SU-DHL-6 (cell line): ENCODE results near the gene ASPRV1.
"Not testable (repeated sequence)": the region's sequence is repeated elsewhere in the genome, so short reads cannot be mapped to it uniquely, and the experiment has no call there.

ENCODE experiments used
- H2AFZ ChIP-seq: fragments of 200-600 bp; sonication (generic); 2 replicates; pipeline ENCODE4 v1.6.1; 2014; ENCODE audit warnings: low read depth, mild to moderate bottlenecking, moderate library complexity, mixed read lengths, antibody characterized with exemption, low read length; ENCODE audit not compliant: severe bottlenecking
- H3F3A ChIP-seq: fragments of 200-600 bp; shearing (Covaris generic); 2 replicates; pipeline ENCODE4 v1.6.0; 2016; ENCODE audit warnings: antibody characterized with exemption, mild to moderate bottlenecking; ENCODE audit not compliant: insufficient read depth
- H3K27ac ChIP-seq: fragments of 200-600 bp; sonication (generic); 2 replicates; pipeline ENCODE4 v1.5.1; 2016; ENCODE audit warnings: low read depth, mild to moderate bottlenecking, low read length, moderate library complexity, mixed read lengths
- H3K27me3 ChIP-seq: fragments of 200-600 bp; sonication (generic), shearing (Covaris generic); 2 replicates; pipeline ENCODE4 v1.6.0; 2014; ENCODE audit warnings: mild to moderate bottlenecking, low read length
- H3K36me3 ChIP-seq: fragments of 200-600 bp; sonication (generic); 2 replicates; pipeline ENCODE4 v1.6.1; 2014; ENCODE audit warnings: mild to moderate bottlenecking, low read length, mixed read lengths
- H3K4me2 ChIP-seq: fragments of 300-600, 200-600 bp; shearing (Covaris generic), sonication (generic); 2 replicates; pipeline ENCODE4 v1.6.0; 2014; ENCODE audit warnings: low read length, low read depth, mild to moderate bottlenecking; ENCODE audit not compliant: poor library complexity, severe bottlenecking
- H3K4me3 ChIP-seq: fragments of 200-600 bp; sonication (generic); 2 replicates; pipeline ENCODE4 v1.5.1; 2014; ENCODE audit warnings: antibody characterized with exemption, low read length, mild to moderate bottlenecking, mixed read lengths; ENCODE audit not compliant: insufficient read depth, poor library complexity, severe bottlenecking
- H3K79me2 ChIP-seq: fragments of 200-600 bp; sonication (generic); 2 replicates; pipeline ENCODE4 v1.6.1; 2014; ENCODE audit warnings: mild to moderate bottlenecking, low read length, moderate library complexity; ENCODE audit not compliant: insufficient read depth
- H3K9ac ChIP-seq: fragments of 200-600 bp; sonication (generic); 2 replicates; pipeline ENCODE4 v1.7.0; 2014; ENCODE audit warnings: mild to moderate bottlenecking, low read length
- H3K9me2 ChIP-seq: fragments of 200-600 bp; sonication (generic); replicated peaks from 2 replicates; pipeline ENCODE4 v1.6.1; 2014; ENCODE audit warnings: low read length; ENCODE audit not compliant: insufficient read depth
- H3K9me3 ChIP-seq: fragments of 200-600 bp; sonication (generic); 2 replicates; pipeline ENCODE4 v1.6.1; 2014; ENCODE audit warnings: low read length, mixed read lengths; ENCODE audit not compliant: insufficient read depth
- H4K20me1 ChIP-seq: fragments of 200-600 bp; sonication (generic); 2 replicates; pipeline ENCODE4 v1.6.1; 2014; ENCODE audit warnings: low read depth, mild to moderate bottlenecking, antibody characterized with exemption, low read length, moderate library complexity, mixed read lengths
- CTCF ChIP-seq: fragments of 200-600 bp; sonication (generic); IDR thresholded peaks from one replicate; pipeline ENCODE4 v1.5.1; 2017; ENCODE audit warnings: antibody characterized with exemption, mild to moderate bottlenecking, low read length, moderate library complexity; ENCODE audit not compliant: insufficient read depth, poor library complexity, severe bottlenecking
- EZH2phosphoT487 ChIP-seq: fragments of 200-600 bp; sonication (generic), shearing (Covaris generic); conservative IDR thresholded peaks from 2 replicates; pipeline ENCODE4 v1.6.1; 2018; ENCODE audit warnings: mild to moderate bottlenecking, antibody characterized with exemption, low read length, moderate library complexity, mixed read lengths

The ASPRV1 gene

GRCh38 chr2:69952336-69953115, 8.9 kb downstream of the ASPRV1 start:
- Histone ChIP-seq H3K4me3 (no peak overlapping the region), H3K79me2 (no peaks in the 10 kb centered on the region), H3F3A (no peaks in the 10 kb centered on the region), H3K27ac (no peak overlapping the region), H4K20me1 (no peaks in the 10 kb centered on the region), H3K9me2 (no peaks in the 10 kb centered on the region), H3K27me3 (no peaks in the 10 kb centered on the region), H3K9me3 (no peaks in the 10 kb centered on the region), H3K9ac (no peak overlapping the region), H2AFZ (peak overlapping the region; percentile 19), H3K4me2 (no peak overlapping the region), H3K36me3 (no peaks in the 10 kb centered on the region)
- no peak for TF ChIP-seq EZH2phosphoT487
- TF ChIP-seq CTCF = no peak

- not testable (repeated sequence) for H3K27me3 ChIP-seq, H2AFZ ChIP-seq, H3K9me3 ChIP-seq, H3K36me3 ChIP-seq, H3F3A ChIP-seq, H3K27ac ChIP-seq, H3K4me3 ChIP-seq, H3K9me2 ChIP-seq, H3K9ac ChIP-seq, H3K79me2 ChIP-seq, H4K20me1 ChIP-seq, H3K4me2 ChIP-seq
These were observed 10.8 kb downstream of the ASPRV1 start for GRCh38 chr2:69950671-69951070.

- no peak overlapping the region for H3K4me2 ChIP-seq
- H3K27me3 ChIP-seq = no peaks in the 10 kb centered on the region
- H3K9me2 ChIP-seq = no peaks in the 10 kb centered on the region
- no peaks in the 10 kb centered on the region for H3K9me3 ChIP-seq
- no peaks in the 10 kb centered on the region for H3K36me3 ChIP-seq
- TF ChIP-seq CTCF = no peak
- TF ChIP-seq EZH2phosphoT487 = no peak
- H2AFZ ChIP-seq = no peak overlapping the region
- no peak overlapping the region for H3K27ac ChIP-seq
- H4K20me1 ChIP-seq = no peaks in the 10 kb centered on the region
- no peaks in the 10 kb centered on the region for H3K79me2 ChIP-seq
- no peak overlapping the region for H3K4me3 ChIP-seq
- H3K9ac ChIP-seq = no peak overlapping the region
- H3F3A ChIP-seq = no peaks in the 10 kb centered on the region
These were observed 11.2 kb downstream of the ASPRV1 start for GRCh38 chr2:69950241-69950640.

- no peaks in the 10 kb centered on the region for H3K79me2 ChIP-seq
- no peaks in the 10 kb centered on the region for H3K9me3 ChIP-seq
- no peaks in the 10 kb centered on the region for H3K36me3 ChIP-seq
- H2AFZ ChIP-seq = no peak overlapping the region
- no peaks in the 10 kb centered on the region for H3F3A ChIP-seq
- no peaks in the 10 kb centered on the region for H3K9me2 ChIP-seq
- no peak overlapping the region for H3K4me3 ChIP-seq
- no peak overlapping the region for H3K4me2 ChIP-seq
- H3K27ac ChIP-seq = no peak overlapping the region
- TF ChIP-seq EZH2phosphoT487 (no peak), CTCF (no peak)
- H3K9ac ChIP-seq = no peak overlapping the region
- H4K20me1 ChIP-seq = no peaks in the 10 kb centered on the region
- H3K27me3 ChIP-seq = no peaks in the 10 kb centered on the region
These were observed 12.3 kb downstream of the ASPRV1 start for GRCh38 chr2:69948963-69949645.
